Measurements from ENCODE around the gene KRTAP5-2. TPM values are rescaled to one million over a fixed set of nuclear protein-coding genes. Genes with fewer than 3 reads are reported as not detected.

Gene KRTAP5-2
- total and polyA plus RNA-seq, 9 of the 15 experiments (the other 6 are each of a cell fraction or from before 2014, with no cell fraction given): not detected

DNA sequence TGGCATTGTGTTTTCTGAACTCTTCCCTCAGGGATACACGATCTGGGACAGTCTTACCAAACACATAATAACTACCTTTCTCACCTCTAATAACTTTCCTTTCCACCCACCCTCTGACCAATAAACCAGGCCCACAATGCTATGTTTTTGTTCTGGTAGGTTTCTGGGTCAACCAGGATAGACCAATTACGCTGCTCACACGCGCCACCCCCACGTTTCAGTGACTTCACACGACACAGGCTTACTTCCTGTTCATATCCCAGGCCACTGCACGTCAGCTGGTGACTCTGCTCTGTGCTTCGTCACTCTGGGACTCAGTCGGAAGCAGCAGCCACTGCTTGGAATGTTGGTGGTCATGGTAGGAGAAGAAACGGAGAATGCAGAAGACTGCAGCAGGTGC is 21.4 kb upstream of the KRTAP5-2 start (continued):
- TF ChIP-seq, protein P1, sequence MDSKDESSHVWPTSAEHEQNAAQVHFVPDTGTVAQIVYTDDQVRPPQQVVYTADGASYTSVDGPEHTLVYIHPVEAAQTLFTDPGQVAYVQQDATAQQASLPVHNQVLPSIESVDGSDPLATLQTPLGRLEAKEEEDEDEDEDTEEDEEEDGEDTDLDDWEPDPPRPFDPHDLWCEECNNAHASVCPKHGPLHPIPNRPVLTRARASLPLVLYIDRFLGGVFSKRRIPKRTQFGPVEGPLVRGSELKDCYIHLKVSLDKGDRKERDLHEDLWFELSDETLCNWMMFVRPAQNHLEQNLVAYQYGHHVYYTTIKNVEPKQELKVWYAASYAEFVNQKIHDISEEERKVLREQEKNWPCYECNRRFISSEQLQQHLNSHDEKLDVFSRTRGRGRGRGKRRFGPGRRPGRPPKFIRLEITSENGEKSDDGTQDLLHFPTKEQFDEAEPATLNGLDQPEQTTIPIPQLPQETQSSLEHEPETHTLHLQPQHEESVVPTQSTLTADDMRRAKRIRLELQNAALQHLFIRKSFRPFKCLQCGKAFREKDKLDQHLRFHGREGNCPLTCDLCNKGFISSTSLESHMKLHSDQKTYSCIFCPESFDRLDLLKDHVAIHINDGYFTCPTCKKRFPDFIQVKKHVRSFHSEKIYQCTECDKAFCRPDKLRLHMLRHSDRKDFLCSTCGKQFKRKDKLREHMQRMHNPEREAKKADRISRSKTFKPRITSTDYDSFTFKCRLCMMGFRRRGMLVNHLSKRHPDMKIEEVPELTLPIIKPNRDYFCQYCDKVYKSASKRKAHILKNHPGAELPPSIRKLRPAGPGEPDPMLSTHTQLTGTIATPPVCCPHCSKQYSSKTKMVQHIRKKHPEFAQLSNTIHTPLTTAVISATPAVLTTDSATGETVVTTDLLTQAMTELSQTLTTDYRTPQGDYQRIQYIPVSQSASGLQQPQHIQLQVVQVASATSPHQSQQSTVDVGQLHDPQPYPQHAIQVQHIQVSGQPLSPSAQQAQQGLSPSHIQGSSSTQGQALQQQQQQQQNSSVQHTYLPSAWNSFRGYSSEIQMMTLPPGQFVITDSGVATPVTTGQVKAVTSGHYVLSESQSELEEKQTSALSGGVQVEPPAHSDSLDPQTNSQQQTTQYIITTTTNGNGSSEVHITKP (IDR thresholded peaks at IDR 0.05; ENCODE audit: partially characterized antibody): peak; percentile 91
- TF ChIP-seq GABPA (tag; conservative IDR thresholded peaks at IDR 0.05; ENCODE audit: low read depth): peak; percentile 82
- TF ChIP-seq CREM (IDR thresholded peaks at IDR 0.05; ENCODE audit: low read depth): peak; percentile 92
- TF ChIP-seq MTA3 (IDR thresholded peaks at IDR 0.05; ENCODE audit: borderline replicate concordance): peak; percentile 63; the same call in 1 of the 2 replicates
- peak; percentile 78; the same call in 1 of the 2 replicates for TF ChIP-seq NCOA1 (IDR thresholded peaks at IDR 0.05; ENCODE audit: low read depth)
- no peak for TF ChIP-seq HDAC1 (IDR thresholded peaks at IDR 0.05)
- TF ChIP-seq FOXK2 (conservative IDR thresholded peaks at IDR 0.05 in 1 of 2, IDR thresholded peaks at IDR 0.05 in 1 of 2; ENCODE audit: low read depth in 2 of 2): 0 out of 4 replicates have a peak, but pooled peaks of 1 of the 2 experiments have one; percentile 39
- TF ChIP-seq, protein P2, sequence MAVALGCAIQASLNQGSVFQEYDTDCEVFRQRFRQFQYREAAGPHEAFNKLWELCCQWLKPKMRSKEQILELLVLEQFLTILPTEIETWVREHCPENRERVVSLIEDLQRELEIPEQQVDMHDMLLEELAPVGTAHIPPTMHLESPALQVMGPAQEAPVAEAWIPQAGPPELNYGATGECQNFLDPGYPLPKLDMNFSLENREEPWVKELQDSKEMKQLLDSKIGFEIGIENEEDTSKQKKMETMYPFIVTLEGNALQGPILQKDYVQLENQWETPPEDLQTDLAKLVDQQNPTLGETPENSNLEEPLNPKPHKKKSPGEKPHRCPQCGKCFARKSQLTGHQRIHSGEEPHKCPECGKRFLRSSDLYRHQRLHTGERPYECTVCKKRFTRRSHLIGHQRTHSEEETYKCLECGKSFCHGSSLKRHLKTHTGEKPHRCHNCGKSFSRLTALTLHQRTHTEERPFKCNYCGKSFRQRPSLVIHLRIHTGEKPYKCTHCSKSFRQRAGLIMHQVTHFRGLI (CRISPR knock-in tag; IDR thresholded peaks at IDR 0.05): no peak
- TF ChIP-seq L3MBTL2 (IDR thresholded peaks at IDR 0.05): peak; percentile 72
- TF ChIP-seq ATF1 (CRISPR knock-in tag; IDR thresholded peaks at IDR 0.05): no peak
- TF ChIP-seq ATF1 (tag; IDR thresholded peaks at IDR 0.05): peak; percentile 75
- TF ChIP-seq EGR1 (conservative IDR thresholded peaks at IDR 0.05): peak; percentile 49
- peak; percentile 88 for TF ChIP-seq GABPB1 (CRISPR knock-in tag; IDR thresholded peaks at IDR 0.05)
- no peak for TF ChIP-seq EZH2 (IDR thresholded peaks at IDR 0.05; ENCODE audit: borderline replicate concordance, low read depth, low read length)
- no peak for TF ChIP-seq FUS (optimal IDR thresholded peaks at IDR 0.05; ENCODE audit: low read depth, low read length)
- TF ChIP-seq CREB1 (IDR thresholded peaks at IDR 0.05): peak; percentile 83
- peak; percentile 91 for TF ChIP-seq CREB1 (CRISPR knock-in tag; IDR thresholded peaks at IDR 0.05)
- no peak for TF ChIP-seq HNRNPLL (IDR thresholded peaks at IDR 0.05; ENCODE audit: low read depth, low read length, poor library complexity, severe bottlenecking)
- no peak for TF ChIP-seq ZNF644 (tag; IDR thresholded peaks at IDR 0.05; ENCODE audit: low read depth)
- 0 out of 2 replicates have a peak, but pooled peaks have one; percentile 25 for TF ChIP-seq CXXC5 (CRISPR knock-in tag; IDR thresholded peaks at IDR 0.05)

Data from K562 (cell line).